Measurements from ENCODE around the gene DGAT2L6.

Gene DGAT2L6

GRCh38 chrX:70176938-70177533 lies at the start of gene DGAT2L6:
DGAT2L6 (plus strand) TSS chrX:70177483; CDS start chrX:70177583, 100 bp downstream.
- no peak for DNase-seq
- Mint-ChIP-seq H3K4me3 (no peak within 1 kb of the TSS), H3K27me3 (ENCODE audit: low read depth, poor library complexity) (peaks cover 2% of the 10 kb centered on the region), H3K36me3 (ENCODE audit: low read depth) (no peaks in the 10 kb centered on the region), H3K27ac (no peak within 1 kb of the TSS), H3K4me1 (peaks cover 5% of the 10 kb centered on the region), H3K9me3 (peaks cover 55% of the 10 kb centered on the region)
- no peak for TF ChIP-seq CTCF (IDR thresholded peaks at IDR 0.05)

GRCh38 chrX:70128071-70128470 lies 49.2 kb upstream of the DGAT2L6 start:
- no peak for DNase-seq
- H3K27ac Mint-ChIP-seq = no peak overlapping the region
- peaks cover 26% of the 10 kb centered on the region for H3K4me1 Mint-ChIP-seq
- H3K4me3 Mint-ChIP-seq = no peak overlapping the region
- H3K9me3 Mint-ChIP-seq = peaks cover 50% of the 10 kb centered on the region
- TF ChIP-seq CTCF (IDR thresholded peaks at IDR 0.05) = no peak
- no peaks in the 10 kb centered on the region for H3K27me3 Mint-ChIP-seq (ENCODE audit: low read depth, poor library complexity)
- H3K36me3 Mint-ChIP-seq (ENCODE audit: low read depth) = no peaks in the 10 kb centered on the region

GRCh38 chrX:70129816-70130215 lies 47.5 kb upstream of the DGAT2L6 start:
- H3K27ac Mint-ChIP-seq = no peak overlapping the region
- no peak for DNase-seq
- no peaks in the 10 kb centered on the region for H3K27me3 Mint-ChIP-seq (ENCODE audit: low read depth, poor library complexity)
- TF ChIP-seq CTCF (IDR thresholded peaks at IDR 0.05) = no peak
- H3K4me3 Mint-ChIP-seq = no peak overlapping the region
- peaks cover 43% of the 10 kb centered on the region for H3K9me3 Mint-ChIP-seq
- H3K4me1 Mint-ChIP-seq = peaks cover 34% of the 10 kb centered on the region
- no peaks in the 10 kb centered on the region for H3K36me3 Mint-ChIP-seq (ENCODE audit: low read depth)

GRCh38 chrX:70132224-70132623 lies 45.1 kb upstream of the DGAT2L6 start:
- H3K4me3 Mint-ChIP-seq = peak overlapping the region; percentile 99
- peaks cover 41% of the 10 kb centered on the region for H3K9me3 Mint-ChIP-seq
- H3K4me1 Mint-ChIP-seq = peaks cover 44% of the 10 kb centered on the region

GRCh38 chrX:70132877-70133302 lies 44.4 kb upstream of the DGAT2L6 start:
- Mint-ChIP-seq H3K4me1 (peaks cover 44% of the 10 kb centered on the region), H3K27me3 (ENCODE audit: low read depth, poor library complexity) (no peaks in the 10 kb centered on the region), H3K27ac (peak overlapping the region; percentile 99), H3K4me3 (peak overlapping the region; percentile 99), H3K36me3 (ENCODE audit: low read depth) (peaks cover 16% of the 10 kb centered on the region), H3K9me3 (peaks cover 44% of the 10 kb centered on the region)
- no peak for TF ChIP-seq CTCF (IDR thresholded peaks at IDR 0.05)
- DNase-seq = no peak

More at GRCh38 chrX:70132224-70132623, 45.1 kb upstream of the DGAT2L6 start:
- Mint-ChIP-seq H3K27ac (peak overlapping the region; percentile 59), H3K27me3 (ENCODE audit: low read depth, poor library complexity) (no peaks in the 10 kb centered on the region), H3K36me3 (ENCODE audit: low read depth) (peaks cover 12% of the 10 kb centered on the region)
- DNase-seq = no peak
- no peak for TF ChIP-seq CTCF (IDR thresholded peaks at IDR 0.05)
